BLaER1 treated with 17β-estradiol and CSF1 and Interleukin-3, amounts not matched to agents 10 nM and 100 nM (cell line): Measurements from ENCODE around the gene ANP32A.

Experiments used
- H3K27ac ChIP-seq, 11 experiments: shearing (Covaris generic); formaldehyde crosslinking; 2 replicates each; pipeline ENCODE4 v1.8.1; 2022
- H3K27me3 ChIP-seq, 11 experiments: shearing (Covaris generic); formaldehyde crosslinking; 2 replicates each; pipeline ENCODE4 v1.8.1; 2022
- H3K36me3 ChIP-seq, 11 experiments: shearing (Covaris generic); formaldehyde crosslinking; 2 replicates each; pipeline ENCODE4 v1.8.1; 2022
- H3K4me1 ChIP-seq, 10 experiments: shearing (Covaris generic); formaldehyde crosslinking; 2 replicates each; pipeline ENCODE4 v1.8.1; 2022
- H3K4me2 ChIP-seq, 11 experiments: shearing (Covaris generic); formaldehyde crosslinking; 2 replicates each; pipeline ENCODE4 v1.8.1; 2022
- H3K4me3 ChIP-seq, 10 experiments: shearing (Covaris generic); formaldehyde crosslinking; 2 replicates each; pipeline ENCODE4 v1.8.1; 2022
- H3K9ac ChIP-seq, 11 experiments: shearing (Covaris generic); formaldehyde crosslinking; 2 replicates each; pipeline ENCODE4 v1.8.1; 2022
- H3K9me3 ChIP-seq, 11 experiments: shearing (Covaris generic); formaldehyde crosslinking; replicated peaks in 1 of 11; 2 replicates each; pipeline ENCODE4 v1.8.1; 2022
- H4K20me1 ChIP-seq, 11 experiments: shearing (Covaris generic); formaldehyde crosslinking; 2 replicates each; pipeline ENCODE4 v1.8.1; 2022
- Cebpa-rat ChIP-seq, 11 experiments: shearing (Covaris generic); IDR thresholded peaks; 2 replicates each; pipeline ENCODE4 v1.8.1; 2022

Gene ANP32A

DNA sequence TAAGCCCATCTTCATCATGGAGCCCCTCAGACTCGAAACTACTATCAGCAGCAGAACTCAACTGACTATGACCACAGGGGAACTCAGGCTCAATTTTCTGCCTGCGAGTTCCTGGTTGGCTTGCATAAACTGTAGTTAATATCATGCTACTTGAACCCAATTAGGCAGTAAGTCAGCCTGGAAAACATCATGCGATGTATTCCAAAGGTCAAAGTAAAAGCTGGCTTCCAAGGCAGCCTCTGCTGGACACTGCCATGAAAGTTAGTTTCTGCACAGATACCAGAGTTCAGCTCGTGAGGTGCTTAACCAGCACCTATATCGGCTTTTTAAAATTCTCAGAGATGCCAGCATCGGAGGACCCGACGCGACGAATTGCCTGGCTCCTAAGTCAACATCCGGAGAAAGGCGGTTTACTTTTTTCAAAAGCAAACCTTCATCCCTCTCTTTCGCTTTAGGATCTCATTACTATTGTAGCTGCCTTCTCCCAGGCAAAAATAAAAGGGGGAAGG is 3.8 kb downstream of the ANP32A start:
- no peak for TF ChIP-seq Cebpa-rat (IDR thresholded peaks at IDR 0.05)
- Histone ChIP-seq H3K9me3 (no peaks in the 10 kb centered on the region), H3K4me2 (peak overlapping the region; percentile 81 to 97 (median 90)), H3K4me3 (peak overlapping the region; percentile 79 to 99 (median 96)), H3K9ac (peak overlapping the region; percentile 93 to 100 (median 100)), H3K4me1 (peaks cover 48 to 56% (median 53%) of the 10 kb centered on the region in 10 experiments), H4K20me1 (peaks cover 49 to 55% (median 54%) of the 10 kb centered on the region in 11 experiments), H3K27me3 (no peaks in the 10 kb centered on the region), H3K36me3 (peaks cover 0 to 45% (median 22%) of the 10 kb centered on the region in 11 experiments; a peak in 14 of 22 replicates), H3K27ac (peak overlapping the region; percentile 97 to 100 (median 100); a peak in 21 of 22 replicates)

DNA sequence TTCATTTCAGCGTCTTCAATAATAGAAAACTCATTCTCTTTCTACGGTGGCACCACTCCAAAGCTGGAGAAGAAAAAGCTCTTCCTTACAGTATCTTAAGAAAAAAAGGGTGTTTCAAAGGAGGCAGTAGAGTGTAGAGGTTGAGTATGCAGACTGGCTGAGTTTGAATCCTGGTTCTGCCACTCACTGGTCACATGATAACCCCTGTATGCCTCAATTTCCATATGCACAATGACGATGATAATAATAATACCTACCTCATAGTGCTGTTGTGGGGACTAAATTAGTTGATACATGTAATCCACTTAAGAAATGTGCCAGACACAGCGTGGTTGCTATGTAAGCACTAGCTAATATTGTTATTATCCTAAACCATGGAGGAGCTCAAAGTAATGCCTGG is 4.5 kb downstream of the ANP32A start:
- H3K27me3 ChIP-seq: no peaks in the 10 kb centered on the region
- no peak for TF ChIP-seq Cebpa-rat (IDR thresholded peaks at IDR 0.05)
- no peaks in the 10 kb centered on the region for H3K9me3 ChIP-seq
- peaks cover 53 to 60% (median 57%) of the 10 kb centered on the region in 10 experiments for H3K4me1 ChIP-seq
- peak overlapping the region in 10 of 11 experiments; percentile 97 to 100 (median 100); a peak in 18 of 22 replicates for H3K27ac ChIP-seq
- peak overlapping the region; percentile 79 to 99 (median 96); a peak in 18 of 20 replicates for H3K4me3 ChIP-seq
- H3K36me3 ChIP-seq: peaks cover 0 to 52% (median 29%) of the 10 kb centered on the region in 11 experiments; a peak in 16 of 22 replicates
- H3K4me2 ChIP-seq: peak overlapping the region; percentile 81 to 97 (median 90)
- peak overlapping the region; percentile 93 to 100 (median 100); a peak in 20 of 22 replicates for H3K9ac ChIP-seq
- peaks cover 56 to 62% (median 61%) of the 10 kb centered on the region in 11 experiments for H4K20me1 ChIP-seq

DNA sequence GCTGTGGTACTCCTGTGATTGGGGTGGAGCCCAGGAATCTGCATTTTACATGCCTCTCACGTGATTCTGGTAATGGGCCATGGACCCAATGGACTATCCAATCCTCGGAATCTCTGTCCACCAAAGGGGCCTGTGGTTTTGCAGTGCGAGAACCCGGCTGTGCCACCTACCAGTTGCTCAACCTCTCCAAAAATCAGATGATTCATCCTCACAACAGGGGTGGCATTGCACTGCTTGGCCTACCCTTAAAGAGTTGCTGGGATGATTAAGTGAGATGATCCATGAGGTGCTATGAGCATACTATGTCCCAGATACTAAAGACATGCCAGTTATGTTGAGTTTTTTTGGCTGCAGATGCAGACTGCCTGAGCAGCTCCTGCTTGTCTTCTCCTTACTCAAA is 5.1 kb downstream of the ANP32A start:
- TF ChIP-seq Cebpa-rat (IDR thresholded peaks at IDR 0.05): no peak
- peaks cover 58 to 64% (median 63%) of the 10 kb centered on the region in 10 experiments for H3K4me1 ChIP-seq
- H3K9me3 ChIP-seq: no peaks in the 10 kb centered on the region
- H3K9ac ChIP-seq: peak overlapping the region in 5 of 11 experiments; percentile 93 to 100 (median 100); a peak in 5 of 22 replicates
- peaks cover 61 to 67% (median 67%) of the 10 kb centered on the region in 11 experiments for H4K20me1 ChIP-seq
- H3K4me2 ChIP-seq: peak overlapping the region; percentile 81 to 97 (median 90)
- no peaks in the 10 kb centered on the region for H3K27me3 ChIP-seq
- H3K36me3 ChIP-seq: peaks cover 2 to 57% (median 35%) of the 10 kb centered on the region in 11 experiments; a peak in 19 of 22 replicates
- H3K27ac ChIP-seq: peak overlapping the region in 9 of 11 experiments; percentile 31 to 100 (median 99); a peak in 7 of 22 replicates
- peak overlapping the region in 4 of 10 experiments; percentile 95 to 99 (median 97); a peak in 8 of 20 replicates for H3K4me3 ChIP-seq

DNA sequence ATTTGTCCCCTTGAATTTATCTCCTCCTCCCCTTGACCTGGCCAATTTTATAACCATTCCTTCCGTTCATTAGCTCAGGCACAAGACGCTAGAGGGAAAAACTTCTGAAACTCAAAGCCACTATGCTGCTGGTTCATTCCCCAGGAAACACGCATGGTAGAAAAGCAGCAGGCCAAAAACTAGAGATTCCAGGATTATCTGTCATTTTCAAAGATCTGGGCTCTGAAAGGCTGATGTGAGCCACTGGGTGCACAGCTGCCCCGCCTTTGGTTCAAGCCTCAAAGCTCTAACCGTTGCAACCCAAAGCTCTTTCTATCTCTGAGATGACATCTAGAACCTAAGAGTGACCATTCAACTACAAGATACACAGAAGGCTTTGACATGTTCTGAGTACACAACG is 6.1 kb downstream of the ANP32A start:
- no peak for TF ChIP-seq Cebpa-rat (IDR thresholded peaks at IDR 0.05)
- H3K4me3 ChIP-seq: no peak overlapping the region
- peaks cover 12 to 67% (median 45%) of the 10 kb centered on the region in 11 experiments; a peak in 20 of 22 replicates for H3K36me3 ChIP-seq

DNA sequence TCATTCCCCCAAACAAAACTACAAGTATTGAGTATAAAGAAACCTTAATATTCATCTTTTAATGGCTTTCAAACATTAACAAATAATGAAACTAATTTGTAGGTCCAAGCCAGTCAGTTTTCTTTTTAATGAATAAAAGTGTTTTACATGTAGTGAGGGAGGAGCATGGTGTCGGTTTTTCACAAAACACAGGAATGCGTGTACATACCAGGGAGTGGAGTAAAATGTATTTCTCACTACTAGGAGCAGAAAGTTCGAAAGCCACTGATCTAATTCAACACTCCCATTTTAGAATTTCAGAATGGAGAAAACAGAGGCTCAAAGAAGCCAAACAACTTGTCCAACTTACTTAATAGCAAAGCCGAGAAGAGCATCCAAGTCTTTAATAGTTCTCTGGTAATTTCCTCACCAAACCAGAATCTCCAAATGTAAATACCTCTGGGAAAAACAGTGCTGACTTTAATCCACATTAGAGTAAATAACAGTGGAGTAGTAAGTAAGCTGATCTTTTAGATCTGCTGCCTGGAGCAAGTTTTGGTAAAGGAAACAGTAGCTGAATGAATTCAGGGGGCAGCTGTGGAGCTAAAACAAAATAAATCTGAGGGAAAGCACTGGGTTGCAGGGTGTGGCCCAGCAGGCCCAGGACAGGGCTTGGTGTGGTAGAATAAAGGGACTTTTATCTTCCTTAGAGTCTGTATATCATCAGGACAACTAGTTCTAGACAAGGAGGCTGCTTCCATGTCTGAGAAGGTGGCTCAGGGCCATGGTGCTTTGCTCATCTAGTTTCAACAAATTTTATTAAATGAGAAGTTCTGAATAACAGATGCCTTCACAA is 7.9 kb downstream of the ANP32A start:
- Histone ChIP-seq H4K20me1 (peaks cover 89 to 95% (median 95%) of the 10 kb centered on the region in 11 experiments), H3K4me3 (no peak overlapping the region), H3K27me3 (no peaks in the 10 kb centered on the region), H3K4me2 (peak overlapping the region; percentile 31 to 97 (median 89); a peak in 15 of 22 replicates), H3K9ac (peak overlapping the region in 3 of 11 experiments; percentile 0 to 27 (median 12); a peak in 2 of 22 replicates), H3K9me3 (no peaks in the 10 kb centered on the region), H3K4me1 (peaks cover 85 to 92% (median 91%) of the 10 kb centered on the region in 10 experiments), H3K36me3 (peaks cover 28 to 85% (median 63%) of the 10 kb centered on the region in 11 experiments; a peak in 21 of 22 replicates), H3K27ac (peak overlapping the region in 2 of 11 experiments; percentile 3 to 32; a peak in 2 of 22 replicates)
- no peak for TF ChIP-seq Cebpa-rat (IDR thresholded peaks at IDR 0.05)

More for the DNA sequence above, 6.1 kb downstream of the ANP32A start:
- Histone ChIP-seq H3K4me1 (peaks cover 68 to 74% (median 73%) of the 10 kb centered on the region in 10 experiments), H3K9ac (peak overlapping the region in 6 of 11 experiments; percentile 1 to 35 (median 20); a peak in 4 of 22 replicates), H3K27ac (peak overlapping the region in 5 of 11 experiments; percentile 5 to 25 (median 14); a peak in 4 of 22 replicates), H3K9me3 (no peaks in the 10 kb centered on the region), H3K4me2 (peak overlapping the region; percentile 81 to 97 (median 90)), H4K20me1 (peaks cover 71 to 77% (median 77%) of the 10 kb centered on the region in 11 experiments), H3K27me3 (no peaks in the 10 kb centered on the region)

DNA sequence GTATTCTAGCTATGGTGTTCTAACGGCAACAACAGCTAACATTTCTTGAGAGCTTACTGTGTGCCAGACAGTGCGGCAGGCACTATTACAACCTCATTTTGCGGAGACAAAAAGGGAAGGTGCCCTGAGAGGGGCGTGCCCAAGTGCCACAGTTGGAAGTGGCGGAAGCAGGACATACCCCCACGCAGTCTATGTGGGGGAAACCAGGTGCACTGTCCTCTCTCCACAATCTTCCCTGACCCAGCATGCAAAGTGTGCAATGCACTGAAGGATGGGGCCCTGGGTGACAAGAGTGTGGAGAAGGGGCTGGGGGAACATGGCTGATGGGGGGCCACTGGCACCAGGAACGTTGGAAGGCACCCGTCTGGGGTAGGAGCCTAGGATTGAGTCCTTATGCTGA is 8.6 kb downstream of the ANP32A start:
- no peak for TF ChIP-seq Cebpa-rat (IDR thresholded peaks at IDR 0.05)
- Histone ChIP-seq H3K36me3 (peaks cover 36 to 93% (median 70%) of the 10 kb centered on the region in 11 experiments), H3K4me2 (peak overlapping the region in 10 of 11 experiments; percentile 25 to 97 (median 52); a peak in 20 of 22 replicates), H3K4me1 (peaks cover 92 to 100% (median 98%) of the 10 kb centered on the region in 10 experiments), H3K27me3 (no peaks in the 10 kb centered on the region), H4K20me1 (peaks cover 97 to 100% (median 100%) of the 10 kb centered on the region in 11 experiments), H3K4me3 (no peak overlapping the region), H3K27ac (no peak overlapping the region), H3K9me3 (no peaks in the 10 kb centered on the region), H3K9ac (no peak overlapping the region)

DNA sequence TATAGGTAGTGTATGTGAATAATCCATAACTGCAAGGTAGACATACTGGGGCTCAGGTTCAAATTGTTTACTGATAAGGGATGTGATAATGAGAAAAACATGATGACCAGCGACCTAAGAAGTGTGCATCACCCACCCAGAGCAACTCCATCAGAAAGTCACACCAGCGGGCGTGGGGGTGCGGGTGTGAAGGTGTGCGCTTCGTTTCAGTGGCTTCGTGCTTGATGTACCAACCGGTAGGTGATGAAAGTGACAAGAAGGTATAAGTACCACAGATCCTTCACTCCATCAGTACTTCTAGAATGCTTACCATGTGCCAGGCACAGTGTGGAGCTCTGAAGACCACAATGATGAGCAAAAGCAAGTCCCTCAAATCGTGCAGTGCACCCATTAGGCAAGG is 11.2 kb downstream of the ANP32A start:
- Histone ChIP-seq H3K4me2 (peak overlapping the region; percentile 15 to 50 (median 31); a peak in 16 of 22 replicates), H3K4me3 (no peak overlapping the region), H3K27me3 (no peaks in the 10 kb centered on the region), H3K9me3 (no peaks in the 10 kb centered on the region), H3K27ac (no peak overlapping the region), H3K36me3 (peaks cover 57 to 99% (median 80%) of the 10 kb centered on the region in 11 experiments), H3K4me1 (peaks cover 73 to 90% (median 84%) of the 10 kb centered on the region in 10 experiments), H4K20me1 (peaks cover 100% of the 10 kb centered on the region in 11 experiments), H3K9ac (no peak overlapping the region; a peak in 1 of 22 replicates)
- no peak for TF ChIP-seq Cebpa-rat (IDR thresholded peaks at IDR 0.05)

DNA sequence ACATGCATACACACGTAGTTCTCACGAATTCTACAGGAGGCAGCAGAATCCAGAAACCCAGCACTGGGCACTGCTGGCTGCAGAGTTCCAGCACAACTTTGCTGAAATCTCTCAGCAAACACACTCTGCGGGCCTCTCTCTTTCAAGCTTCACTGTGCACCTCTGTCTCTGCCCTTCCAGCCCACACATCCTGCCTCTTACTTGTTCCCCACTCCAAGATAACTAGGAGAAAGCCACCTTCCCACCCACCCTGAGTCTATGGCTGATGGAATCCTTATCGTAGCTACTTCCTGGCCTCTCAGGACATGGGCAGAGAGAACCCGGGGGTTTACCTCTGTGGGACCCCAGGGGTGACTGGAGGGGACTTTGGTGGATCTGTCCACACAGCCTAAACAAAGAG is 11.9 kb downstream of the ANP32A start:
- TF ChIP-seq Cebpa-rat (IDR thresholded peaks at IDR 0.05): no peak
- H3K4me3 ChIP-seq: no peak overlapping the region
- peaks cover 66 to 82% (median 77%) of the 10 kb centered on the region in 10 experiments for H3K4me1 ChIP-seq
- H3K9me3 ChIP-seq: no peaks in the 10 kb centered on the region
- H3K9ac ChIP-seq: peak overlapping the region in 5 of 11 experiments; percentile 18 to 40 (median 34); a peak in 5 of 22 replicates
- H3K27me3 ChIP-seq: no peaks in the 10 kb centered on the region
- peaks cover 100% of the 10 kb centered on the region in 11 experiments for H4K20me1 ChIP-seq
- H3K4me2 ChIP-seq: peak overlapping the region in 10 of 11 experiments; percentile 15 to 54 (median 38); a peak in 18 of 22 replicates
- H3K36me3 ChIP-seq: peaks cover 65 to 100% (median 84%) of the 10 kb centered on the region in 11 experiments
- H3K27ac ChIP-seq: peak overlapping the region in 5 of 11 experiments; percentile 17 to 49 (median 33); a peak in 5 of 22 replicates
